ENCODE data around the gene SLC25A21. TPM values are rescaled to one million over a fixed set of nuclear protein-coding genes. Genes with fewer than 3 reads are reported as not detected.

SLC25A21 gene
- total RNA-seq, 1 experiment from 2014 or later: 7.1 TPM

DNA sequence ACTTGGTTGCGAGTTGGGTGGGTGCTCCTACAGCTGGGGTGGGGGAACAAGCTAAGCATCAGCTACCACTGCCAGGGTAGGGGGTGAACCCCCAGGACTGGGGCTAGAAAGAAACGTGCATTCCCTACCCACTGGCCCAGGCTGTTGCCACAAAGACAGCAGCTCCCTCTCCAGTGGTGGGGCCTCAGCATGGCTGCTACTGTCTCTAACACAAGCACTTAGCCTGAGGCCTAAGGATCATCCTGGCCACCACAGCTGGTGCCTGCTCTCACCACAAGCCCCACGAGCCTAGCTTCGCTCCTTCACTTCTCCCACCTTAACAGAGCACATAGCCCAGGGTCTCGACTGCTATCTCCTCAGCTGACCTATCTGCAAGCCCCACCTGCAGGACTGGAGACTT, 18.9 kb downstream of the SLC25A21 start:
- H3K56ac ChIP-seq (ENCODE audit: insufficient read length, low read depth, low read length): no peak overlapping the region
- H2AK5ac ChIP-seq (ENCODE audit: insufficient read length, low read length): no peak overlapping the region
- WGBS (ENCODE audit: extremely low coverage, insufficient read length, low lambda C conversion rate): no CpG with 5 or more reads among the region's 5 CpGs
- Mint-ChIP-seq H3K9me3 (peaks cover 0 to 7% of the 10 kb centered on the region in 2 experiments; a peak in 2 of 5 replicates), H3K36me3 (ENCODE audit: insufficient read depth in 1 of 3, low read depth in 3 of 3) (peaks cover 0 to 10% (median 4%) of the 10 kb centered on the region in 3 experiments; a peak in 2 of 7 replicates), H3K27ac (no peak overlapping the region), H3K4me1 (peaks cover 2 to 7% of the 10 kb centered on the region in 2 experiments; a peak in 3 of 4 replicates), H3K4me3 (no peak overlapping the region), H3K27me3 (ENCODE audit: low read depth) (no peaks in the 10 kb centered on the region)
- no peak overlapping the region for H3T11ph ChIP-seq (ENCODE audit: low read length)
- H3K9me3 ChIP-seq (ENCODE audit: control insufficient read depth, low read depth, low read length): no peaks in the 10 kb centered on the region
- H2BK5ac ChIP-seq (ENCODE audit: insufficient read length, low read length): no peak overlapping the region
- H2BK12ac ChIP-seq (ENCODE audit: insufficient read length, low read depth, low read length): no peak overlapping the region
- H3K18ac ChIP-seq (ENCODE audit: insufficient read length, low read depth, low read length): no peak overlapping the region
- no peak overlapping the region for H3K9ac ChIP-seq (ENCODE audit: extremely low read depth, insufficient read length, low read length)
- no peak overlapping the region for H3K4me2 ChIP-seq (ENCODE audit: insufficient read depth, insufficient read length, low read length)
- no peak overlapping the region for H4K91ac ChIP-seq (ENCODE audit: insufficient read length, low read depth, low read length)
- no peak overlapping the region for H2AFZ ChIP-seq (ENCODE audit: low read length)
- H3K4me1 ChIP-seq (ENCODE audit: insufficient read depth, low read length): no peaks in the 10 kb centered on the region
- no peak overlapping the region for H2BK15ac ChIP-seq (ENCODE audit: low read depth, low read length)
- H3K14ac ChIP-seq (ENCODE audit: insufficient read depth, low read length): no peak overlapping the region
- no peaks in the 10 kb centered on the region for H4K20me1 ChIP-seq (ENCODE audit: control insufficient read depth, insufficient read depth, insufficient read length)
- H3K79me1 ChIP-seq (ENCODE audit: insufficient read depth, low read depth, low read length, poor library complexity, severe bottlenecking): no peaks in the 10 kb centered on the region
- H2BK120ac ChIP-seq (ENCODE audit: low read depth, low read length, poor library complexity, severe bottlenecking): no peak overlapping the region
- H4K8ac ChIP-seq (replicated peaks; ENCODE audit: insufficient read length, low read depth, low read length): no peak overlapping the region
- no peak overlapping the region for H2BK20ac ChIP-seq (ENCODE audit: low read depth, low read length, poor library complexity, severe bottlenecking)
- no peak overlapping the region for H3K27ac ChIP-seq (ENCODE audit: insufficient read length, low read depth, low read length)
- no peak overlapping the region for H4K5ac ChIP-seq (ENCODE audit: insufficient read length, low read depth, low read length)
- H3K4ac ChIP-seq (ENCODE audit: low read depth, low read length): no peak overlapping the region
- no peak overlapping the region for H3K23ac ChIP-seq (ENCODE audit: insufficient read length, low read depth, low read length)
- no peaks in the 10 kb centered on the region for H3K23me2 ChIP-seq (ENCODE audit: insufficient read length, low read depth, low read length, poor library complexity, severe bottlenecking)
- H3K79me2 ChIP-seq (ENCODE audit: insufficient read depth, low read length): no peaks in the 10 kb centered on the region
- TF ChIP-seq, protein P1, sequence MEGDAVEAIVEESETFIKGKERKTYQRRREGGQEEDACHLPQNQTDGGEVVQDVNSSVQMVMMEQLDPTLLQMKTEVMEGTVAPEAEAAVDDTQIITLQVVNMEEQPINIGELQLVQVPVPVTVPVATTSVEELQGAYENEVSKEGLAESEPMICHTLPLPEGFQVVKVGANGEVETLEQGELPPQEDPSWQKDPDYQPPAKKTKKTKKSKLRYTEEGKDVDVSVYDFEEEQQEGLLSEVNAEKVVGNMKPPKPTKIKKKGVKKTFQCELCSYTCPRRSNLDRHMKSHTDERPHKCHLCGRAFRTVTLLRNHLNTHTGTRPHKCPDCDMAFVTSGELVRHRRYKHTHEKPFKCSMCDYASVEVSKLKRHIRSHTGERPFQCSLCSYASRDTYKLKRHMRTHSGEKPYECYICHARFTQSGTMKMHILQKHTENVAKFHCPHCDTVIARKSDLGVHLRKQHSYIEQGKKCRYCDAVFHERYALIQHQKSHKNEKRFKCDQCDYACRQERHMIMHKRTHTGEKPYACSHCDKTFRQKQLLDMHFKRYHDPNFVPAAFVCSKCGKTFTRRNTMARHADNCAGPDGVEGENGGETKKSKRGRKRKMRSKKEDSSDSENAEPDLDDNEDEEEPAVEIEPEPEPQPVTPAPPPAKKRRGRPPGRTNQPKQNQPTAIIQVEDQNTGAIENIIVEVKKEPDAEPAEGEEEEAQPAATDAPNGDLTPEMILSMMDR (conservative IDR thresholded peaks at IDR 0.05): no peak
- H3K27me3 ChIP-seq (ENCODE audit: insufficient read depth, low read length): no peaks in the 10 kb centered on the region
- no peak for DNase-seq

All from H9 (cell line).